Esophagus muscularis mucosa (tissue), 4 donors: ENCODE data around the gene MICALL1.

Experiments used
- CTCF ChIP-seq, 3 experiments: fragments of 200-600 bp in 2 of 3; fragments of 450-650 bp in 1 of 3; sonication (generic) in 2 of 3; IDR thresholded peaks; one replicate each; pipeline ENCODE4 v1.5.1; 2017 to 2019; ENCODE audit warnings: antibody characterized with exemption in 3 of 3, mild to moderate bottlenecking in 2 of 3, moderate library complexity in 1 of 3
- EP300 ChIP-seq: sonication (generic); formaldehyde crosslinking; IDR thresholded peaks from one replicate; pipeline ENCODE4 v1.6.1; 2017; ENCODE audit warnings: antibody characterized with exemption
- POLR2AphosphoS5 ChIP-seq, 2 donors: sonication (generic); formaldehyde crosslinking; IDR thresholded peaks; one replicate each; pipeline ENCODE4 v1.6.1; 2017; ENCODE audit warnings: antibody characterized with exemption in 2 of 2

DNA sequence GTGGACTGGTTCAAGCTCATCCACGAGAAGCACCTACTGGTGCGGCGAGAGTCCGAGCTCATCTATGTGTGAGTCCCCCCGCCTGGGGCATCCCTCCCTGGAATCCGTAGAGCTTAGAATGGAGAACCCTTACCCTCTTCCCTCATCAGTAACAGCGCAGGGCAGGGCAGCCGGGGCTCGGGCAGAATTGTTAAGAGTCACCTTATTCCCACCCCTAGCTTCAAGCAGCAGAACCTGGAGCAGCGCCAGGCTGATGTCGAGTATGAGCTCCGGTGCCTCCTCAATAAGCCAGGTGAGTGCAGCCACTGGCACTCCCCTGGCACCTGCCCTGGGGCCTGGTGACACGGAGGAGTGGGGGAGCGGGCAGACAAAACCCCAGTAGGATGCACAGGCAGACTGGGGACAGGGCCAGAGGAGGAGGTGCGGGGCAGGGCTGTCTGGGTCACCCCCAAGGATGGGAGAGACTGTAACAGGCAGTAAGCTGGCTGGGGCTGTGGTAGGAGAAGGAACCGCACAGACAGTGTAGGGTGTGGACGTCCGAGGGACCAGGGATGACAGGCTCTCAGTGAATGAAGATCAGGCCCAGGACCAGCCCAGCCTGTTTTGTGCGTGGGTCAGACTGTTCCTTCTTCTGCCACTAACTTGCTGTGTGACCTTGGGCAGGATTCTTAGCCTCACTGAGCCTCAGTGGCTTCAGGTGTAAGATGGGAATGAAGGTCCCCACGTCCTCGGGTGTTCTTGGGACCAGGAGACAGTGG lies 26.9 kb downstream of the MICALL1 start:
- TF ChIP-seq CTCF (IDR thresholded peaks at IDR 0.05) (no peak), EP300 (no peak), POLR2AphosphoS5 (IDR thresholded peaks at IDR 0.05) (no peak)
